Sigmoid colon (tissue), 7 donors: ENCODE results near the gene THRB. TPM values are rescaled to one million over a fixed set of nuclear protein-coding genes. Genes with fewer than 3 reads are reported as not detected.
A peak's percentile ranks its signal among the peaks of the same experiment; 100 is the strongest.

ENCODE experiments used
- DNase-seq: peaks from one replicate; pipeline ENCODE4 v3.0.0-alpha.2; 2019
- H3K27ac ChIP-seq, 4 donors: fragments of 200-600 bp; sonication (generic); one replicate each; pipeline ENCODE4 v1.5.1; 2016 to 2019; ENCODE audit warnings: mild to moderate bottlenecking in 1 of 4
- H3K27me3 ChIP-seq, 3 donors: fragments of 200-600 bp; sonication (generic); one replicate each; pipeline ENCODE4 v1.5.1; 2019; ENCODE audit warnings: mild to moderate bottlenecking in 1 of 3
- H3K36me3 ChIP-seq, 4 donors: fragments of 200-600 bp; sonication (generic); one replicate each; pipeline ENCODE4 v1.5.1; 2016 to 2019
- H3K4me1 ChIP-seq, 4 donors: fragments of 200-600 bp; sonication (generic); one replicate each; pipeline ENCODE4 v1.5.1; 2017 to 2019
- H3K4me3 ChIP-seq, 4 donors: fragments of 200-600 bp; sonication (generic); one replicate each; pipeline ENCODE4 v1.5.1; 2017 to 2019; ENCODE audit warnings: mild to moderate bottlenecking in 2 of 4, moderate library complexity in 1 of 4
- H3K9me3 ChIP-seq, 4 donors: fragments of 200-600 bp in 3 of 4; sonication (generic) in 3 of 4; one replicate each; pipeline versions ENCODE4 v1.5.1 to v1.6.1; 2013 to 2019
- CTCF ChIP-seq, 4 experiments: fragments of 450-650 bp in 3 of 4; fragments of 200-600 bp in 1 of 4; IDR thresholded peaks; one replicate each; pipeline ENCODE4 v1.5.1; 2016 to 2019; ENCODE audit warnings: antibody characterized with exemption in 4 of 4, mild to moderate bottlenecking in 3 of 4, moderate library complexity in 2 of 4
- EP300 ChIP-seq, 4 donors: sonication (generic); formaldehyde crosslinking; IDR thresholded peaks; one replicate each; pipeline ENCODE4 v1.6.1; 2017; ENCODE audit warnings: antibody characterized with exemption in 4 of 4
- POLR2A ChIP-seq, 2 donors: fragments of 450-650 bp; IDR thresholded peaks; one replicate each; pipeline ENCODE4 v1.6.1; 2016; ENCODE audit warnings: antibody characterized with exemption in 2 of 2, mild to moderate bottlenecking in 2 of 2, moderate library complexity in 2 of 2
- POLR2AphosphoS5 ChIP-seq, 4 donors: sonication (generic); formaldehyde crosslinking; IDR thresholded peaks; one replicate each; pipeline ENCODE4 v1.6.1; 2017; ENCODE audit warnings: antibody characterized with exemption in 4 of 4
- WGBS, 2 donors: extraction: QIAGEN DNeasy Blood & Tissue Kit; methylation state at CpG; one replicate each; pipeline ENCODE4 v1.1.7; 2013; 5-methylcytosine and 5-hydroxymethylcytosine counted together
- intact Hi-C: fragments of 100-400 bp; cut with DNase I; formaldehyde crosslinking; loops from one replicate; pipeline ENCODE4 v1.15.1; 2023
- polyA plus RNA-seq, 3 donors: library from polyadenylated mRNA; stranded (reverse); fragments of 200-250 nt; gene quantifications; one replicate each; pipeline ENCODE4 v1.2.3, GENCODE V29; 2013
- total RNA-seq, 4 donors: library from RNA; depleted of rRNA; stranded (reverse); fragments of >200 nt; gene quantifications; one replicate each; pipeline ENCODE4 v1.1.0, GENCODE V29; 2016
- donor health status: healthy with polysubstance abuse.
- donor health status: Bipolar disorder and iron deficiency.
- donor health status: healthy.

The THRB gene
- total and polyA plus RNA-seq, 7 donors = 7.2 to 49.5 (median 29.7) TPM

DNA sequence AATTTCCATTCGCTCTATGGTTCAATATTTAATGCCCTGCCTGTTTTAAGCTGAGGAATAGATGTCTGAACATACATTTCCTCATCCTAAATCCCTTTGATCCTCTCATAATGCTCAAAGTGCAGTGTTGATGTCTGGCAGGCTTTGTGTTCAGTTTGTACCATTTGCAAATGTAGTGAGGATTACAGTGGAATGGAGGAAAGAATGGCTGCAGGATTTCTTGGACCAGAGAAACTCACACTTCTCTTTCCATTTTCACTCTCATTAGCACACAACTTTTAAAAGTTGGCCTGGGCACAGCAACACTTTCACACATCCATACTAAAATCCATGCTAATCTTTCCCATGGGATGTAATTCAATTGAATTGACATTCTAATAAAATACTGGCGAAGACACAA is 28.6 kb upstream of the THRB start:
- H3K4me3 ChIP-seq = no peak overlapping the region
- WGBS, 2 donors = 85 to 87% methylated on average over 2 of the region's 2 CpGs
- H3K9me3 ChIP-seq = no peaks in the 10 kb centered on the region
- DNase-seq = no peak
- intact Hi-C loops = loop anchor here (5.0 to 10.0 kb wide), 2 partner anchors 122 to 154 kb away; no protein-coding TSS in a partner anchor
- TF ChIP-seq POLR2AphosphoS5 (IDR thresholded peaks at IDR 0.05) = no peak
- no peak for TF ChIP-seq EP300 (IDR thresholded peaks at IDR 0.05)
- TF ChIP-seq POLR2A (IDR thresholded peaks at IDR 0.05) = no peak
- no peak for TF ChIP-seq CTCF (IDR thresholded peaks at IDR 0.05)
- no peaks in the 10 kb centered on the region for H3K36me3 ChIP-seq
- H3K27me3 ChIP-seq = no peaks in the 10 kb centered on the region
- no peak overlapping the region for H3K27ac ChIP-seq
- peaks cover 0 to 29% (median 17%) of the 10 kb centered on the region in 4 donors for H3K4me1 ChIP-seq

DNA sequence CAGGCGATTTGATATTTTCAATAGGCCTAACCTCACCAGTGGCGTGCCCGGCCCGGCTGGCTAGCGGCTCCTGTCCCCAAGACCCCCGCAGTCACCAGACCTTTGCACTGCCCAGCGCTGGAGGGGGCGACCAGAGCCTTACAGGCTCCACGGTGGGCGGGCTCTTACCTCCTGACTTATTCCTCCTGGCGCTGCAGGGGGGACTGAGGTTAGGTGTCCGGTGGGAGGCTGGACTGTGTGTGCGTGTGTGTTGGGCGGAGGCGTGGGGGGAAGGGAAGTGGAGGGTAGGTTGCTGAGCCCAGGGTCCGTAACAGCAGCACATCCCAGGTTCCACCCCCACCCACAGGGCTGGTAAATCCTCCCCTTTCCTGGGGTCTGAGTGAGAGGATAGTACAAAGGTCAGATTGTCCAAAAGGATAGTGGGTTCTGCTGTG is 27.5 kb upstream of the THRB start:
- peak overlapping the region; percentile 82 to 92 (median 90) for H3K27ac ChIP-seq
- DNase-seq = no peak
- intact Hi-C loops = loop anchor here (5.0 to 10.0 kb wide), 2 partner anchors 123 to 155 kb away; no protein-coding TSS in a partner anchor
- 26 to 46% methylated on average over 16 of the region's 16 CpGs for WGBS, 2 donors
- H3K9me3 ChIP-seq = no peaks in the 10 kb centered on the region
- H3K4me1 ChIP-seq = peaks cover 0 to 28% (median 17%) of the 10 kb centered on the region in 4 donors
- no peaks in the 10 kb centered on the region for H3K27me3 ChIP-seq
- peak overlapping the region; percentile 54 to 86 (median 81) for H3K4me3 ChIP-seq
- TF ChIP-seq POLR2AphosphoS5 (IDR thresholded peaks at IDR 0.05) (no peak), CTCF (IDR thresholded peaks at IDR 0.05) (no peak), POLR2A (IDR thresholded peaks at IDR 0.05) (no peak), EP300 (IDR thresholded peaks at IDR 0.05) (no peak)
- H3K36me3 ChIP-seq = no peaks in the 10 kb centered on the region

DNA sequence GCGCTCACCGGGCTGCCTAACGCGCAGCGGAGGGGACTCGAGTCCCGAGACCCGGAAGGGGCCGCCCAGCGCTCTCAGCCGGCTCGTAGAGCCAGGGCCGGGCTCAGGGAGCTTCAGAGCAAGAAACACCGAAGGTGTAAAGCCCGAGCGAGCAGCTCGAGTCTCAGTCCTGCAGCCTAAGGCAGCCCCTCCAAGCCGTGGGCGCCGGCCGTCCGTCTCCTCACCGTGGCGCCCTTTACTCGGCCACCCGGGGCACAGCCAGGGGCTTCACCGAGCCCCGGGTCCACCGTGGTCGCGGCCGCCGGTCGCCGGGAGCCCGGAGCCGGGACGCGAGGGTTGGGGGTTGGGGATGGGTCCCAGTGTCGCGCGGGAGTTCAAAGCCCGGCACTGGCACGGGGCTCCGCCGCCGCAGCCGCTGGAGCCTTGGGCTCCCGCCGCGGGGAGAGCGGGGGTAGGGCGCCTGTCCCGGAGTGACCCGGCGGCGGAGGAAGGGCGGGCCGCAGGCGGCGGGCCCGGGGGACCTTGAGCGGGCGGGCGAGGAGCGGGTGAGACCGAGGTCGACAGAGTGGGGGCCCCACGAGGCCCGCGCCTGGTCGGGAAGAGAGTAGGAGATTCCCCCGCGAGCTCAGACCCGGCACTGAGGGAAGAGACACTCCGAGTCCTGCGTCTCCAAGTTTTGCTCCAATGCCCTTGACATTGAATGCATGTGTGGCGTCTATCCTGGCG is 26.9 kb upstream of the THRB start:
- no peaks in the 10 kb centered on the region for H3K9me3 ChIP-seq
- H3K4me3 ChIP-seq = peak overlapping the region; percentile 54 to 86 (median 81)
- H3K27me3 ChIP-seq = no peaks in the 10 kb centered on the region
- TF ChIP-seq POLR2AphosphoS5 (IDR thresholded peaks at IDR 0.05) (peak in 2 of 4 donors; percentile 64 to 72), POLR2A (IDR thresholded peaks at IDR 0.05) (no peak), CTCF (IDR thresholded peaks at IDR 0.05) (peak in 1 of 4 experiments; percentile 14)
- peak; percentile 80 for DNase-seq
- WGBS, 2 donors = 1% methylated on average over 79 of the region's 79 CpGs
- intact Hi-C loops = loop anchor here (5.0 to 10.0 kb wide), 2 partner anchors 123 to 156 kb away; no protein-coding TSS in a partner anchor
- H3K27ac ChIP-seq = peak overlapping the region; percentile 82 to 92 (median 90)
- H3K4me1 ChIP-seq = peaks cover 0 to 22% (median 14%) of the 10 kb centered on the region in 4 donors
- no peaks in the 10 kb centered on the region for H3K36me3 ChIP-seq

- Histone ChIP-seq H3K36me3 (no peaks in the 10 kb centered on the region), H3K9me3 (no peaks in the 10 kb centered on the region), H3K27ac (peak overlapping the region; percentile 82 to 92 (median 90)), H3K27me3 (no peaks in the 10 kb centered on the region), H3K4me1 (peaks cover 0 to 18% (median 12%) of the 10 kb centered on the region in 4 donors), H3K4me3 (peak overlapping the region; percentile 54 to 86 (median 81))
- WGBS, 2 donors = 3 to 7% methylated on average over 8 of the region's 8 CpGs
- no peak for DNase-seq
- no peak for TF ChIP-seq EP300 (IDR thresholded peaks at IDR 0.05)
- TF ChIP-seq POLR2A (IDR thresholded peaks at IDR 0.05) = no peak
- TF ChIP-seq POLR2AphosphoS5 (IDR thresholded peaks at IDR 0.05) = no peak
- TF ChIP-seq CTCF (IDR thresholded peaks at IDR 0.05) = no peak
- intact Hi-C loops = loop anchor here (5.0 to 10.0 kb wide), 2 partner anchors 124 to 156 kb away; no protein-coding TSS in a partner anchor
These were observed 26.3 kb upstream of the THRB start for GRCh38 chr3:24520976-24521419.
